ENCODE data around the gene RPGRIP1. TPM values are rescaled to one million over a fixed set of nuclear protein-coding genes. Genes with fewer than 3 reads are reported as not detected.

Gene RPGRIP1
- total and polyA plus RNA-seq, 9 donors = 0.15 to 0.42 (median 0.31) TPM; not detected in 5

DNA sequence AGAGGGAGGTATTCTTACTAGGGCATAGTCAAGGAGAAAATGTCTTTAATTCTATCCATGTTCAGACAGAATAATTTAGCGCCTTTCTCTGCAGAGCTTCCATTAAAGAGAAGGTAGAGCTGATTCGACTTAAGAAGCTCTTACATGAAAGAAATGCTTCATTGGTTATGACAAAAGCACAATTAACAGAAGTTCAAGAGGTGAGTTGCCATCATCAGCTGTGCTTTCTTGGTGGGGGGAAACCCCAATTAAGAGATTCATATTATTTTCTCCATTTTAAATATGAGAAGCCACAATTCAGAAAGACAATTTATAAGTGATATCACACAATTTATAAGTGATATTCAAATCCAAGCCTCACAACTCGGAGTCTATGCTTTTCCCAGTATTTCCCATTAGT lies 27.8 kb downstream of the RPGRIP1 start:
- Histone ChIP-seq H3K4me3 (no peak overlapping the region), H3K4me1 (ENCODE audit: insufficient read depth) (no peaks in the 10 kb centered on the region), H3K9me3 (no peaks in the 10 kb centered on the region), H3K27me3 (no peaks in the 10 kb centered on the region), H3K36me3 (no peaks in the 10 kb centered on the region), H3K27ac (no peak overlapping the region)
- WGBS, 3 donors = 79 to 84% (median 79%) methylated on average over 3 of the region's 3 CpGs
- TF ChIP-seq, protein P1, sequence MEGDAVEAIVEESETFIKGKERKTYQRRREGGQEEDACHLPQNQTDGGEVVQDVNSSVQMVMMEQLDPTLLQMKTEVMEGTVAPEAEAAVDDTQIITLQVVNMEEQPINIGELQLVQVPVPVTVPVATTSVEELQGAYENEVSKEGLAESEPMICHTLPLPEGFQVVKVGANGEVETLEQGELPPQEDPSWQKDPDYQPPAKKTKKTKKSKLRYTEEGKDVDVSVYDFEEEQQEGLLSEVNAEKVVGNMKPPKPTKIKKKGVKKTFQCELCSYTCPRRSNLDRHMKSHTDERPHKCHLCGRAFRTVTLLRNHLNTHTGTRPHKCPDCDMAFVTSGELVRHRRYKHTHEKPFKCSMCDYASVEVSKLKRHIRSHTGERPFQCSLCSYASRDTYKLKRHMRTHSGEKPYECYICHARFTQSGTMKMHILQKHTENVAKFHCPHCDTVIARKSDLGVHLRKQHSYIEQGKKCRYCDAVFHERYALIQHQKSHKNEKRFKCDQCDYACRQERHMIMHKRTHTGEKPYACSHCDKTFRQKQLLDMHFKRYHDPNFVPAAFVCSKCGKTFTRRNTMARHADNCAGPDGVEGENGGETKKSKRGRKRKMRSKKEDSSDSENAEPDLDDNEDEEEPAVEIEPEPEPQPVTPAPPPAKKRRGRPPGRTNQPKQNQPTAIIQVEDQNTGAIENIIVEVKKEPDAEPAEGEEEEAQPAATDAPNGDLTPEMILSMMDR (IDR thresholded peaks at IDR 0.05) = no peak
- TF ChIP-seq POLR2A (IDR thresholded peaks at IDR 0.05) (no peak), EP300 (IDR thresholded peaks at IDR 0.05) (no peak)
- intact Hi-C loops (cut with DNase I) = no loop called here
- DNase-seq = no peak

- Histone ChIP-seq H3K27me3 (no peaks in the 10 kb centered on the region), H3K36me3 (no peaks in the 10 kb centered on the region), H3K27ac (no peak overlapping the region), H3K9me3 (no peaks in the 10 kb centered on the region), H3K4me1 (ENCODE audit: insufficient read depth) (no peaks in the 10 kb centered on the region), H3K4me3 (peak overlapping the region; percentile 2)
- TF ChIP-seq EP300 (IDR thresholded peaks at IDR 0.05) (no peak), POLR2A (IDR thresholded peaks at IDR 0.05) (no peak)
- TF ChIP-seq, protein P1 (IDR thresholded peaks at IDR 0.05) = no peak
- no peak for DNase-seq
- intact Hi-C loops (cut with DNase I) = no loop called here
These were observed 28.2 kb downstream of the RPGRIP1 start for GRCh38 chr14:21308132-21308478.

DNA sequence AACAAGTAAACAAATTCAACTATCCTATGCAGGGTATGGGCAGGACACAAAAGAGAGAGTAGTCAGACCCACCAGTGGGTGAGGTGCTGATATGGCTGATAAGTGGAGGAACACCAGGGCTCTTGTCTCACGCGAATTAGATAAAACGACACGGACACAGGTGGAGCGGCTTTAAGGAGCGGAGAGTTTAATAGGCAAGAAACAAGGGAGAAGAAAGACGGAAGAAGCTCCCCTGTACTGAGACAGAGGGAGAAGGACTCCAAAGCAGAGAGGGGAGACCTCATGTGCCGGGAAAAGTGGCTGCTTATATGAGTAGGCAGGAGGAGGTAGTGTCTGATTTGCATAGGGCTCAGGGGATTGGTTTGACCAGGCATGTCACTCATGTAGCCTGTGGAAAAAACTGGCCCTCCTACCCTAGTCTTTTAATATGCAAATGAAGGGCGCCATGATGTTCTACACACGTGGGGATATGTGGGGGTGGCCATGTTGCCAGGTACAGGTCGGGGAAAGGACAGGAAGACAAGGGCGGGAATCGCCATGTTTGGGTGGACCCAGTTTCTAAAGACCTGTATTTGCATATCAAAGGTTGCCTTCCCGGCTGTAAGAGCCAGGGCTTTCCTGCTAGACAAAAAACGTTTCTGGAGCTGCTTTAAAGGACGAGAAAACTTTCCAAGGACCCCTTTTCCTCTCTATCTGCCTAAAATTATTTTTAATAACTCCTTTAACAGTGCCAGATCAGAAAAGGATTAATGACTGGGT lies 28.8 kb downstream of the RPGRIP1 start:
- no peaks in the 10 kb centered on the region for H3K36me3 ChIP-seq
- H3K27ac ChIP-seq = no peak overlapping the region
- no peaks in the 10 kb centered on the region for H3K4me1 ChIP-seq (ENCODE audit: insufficient read depth)
- TF ChIP-seq POLR2A (IDR thresholded peaks at IDR 0.05) = no peak
- no peak for TF ChIP-seq EP300 (IDR thresholded peaks at IDR 0.05)
- TF ChIP-seq, protein P1 (IDR thresholded peaks at IDR 0.05) = no peak
- intact Hi-C loops (cut with DNase I) = no loop called here
- no peaks in the 10 kb centered on the region for H3K9me3 ChIP-seq
- H3K4me3 ChIP-seq = peak overlapping the region; percentile 2
- DNase-seq = peak in 3 of 5 donors; percentile 16 to 41 (median 31)
- 3 to 6% (median 4%) methylated on average over 16 of the region's 16 CpGs for WGBS, 3 donors
- H3K27me3 ChIP-seq = no peaks in the 10 kb centered on the region

DNA sequence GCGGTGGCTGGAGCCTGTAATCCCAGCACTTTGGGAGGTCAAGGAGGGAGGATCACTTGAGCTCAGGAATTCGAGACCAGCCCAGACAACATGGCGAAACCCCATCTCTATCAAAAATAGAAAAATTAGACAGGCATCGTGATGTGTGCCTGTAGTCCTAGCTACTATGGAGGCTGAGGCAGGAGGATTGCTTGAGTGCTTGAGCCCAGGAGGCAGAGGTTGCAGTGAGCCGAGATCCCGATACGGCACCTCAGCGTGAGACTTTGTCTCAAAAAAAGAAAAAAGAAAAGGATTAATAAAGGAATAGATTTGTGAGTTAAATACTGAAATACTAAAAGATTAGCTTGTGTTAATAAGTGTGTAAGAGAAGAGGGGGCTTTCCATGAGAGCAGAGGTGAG lies 29.4 kb downstream of the RPGRIP1 start:
- Histone ChIP-seq H3K36me3 (no peaks in the 10 kb centered on the region), H3K27ac (no peak overlapping the region), H3K9me3 (no peaks in the 10 kb centered on the region), H3K4me1 (ENCODE audit: insufficient read depth) (no peaks in the 10 kb centered on the region), H3K4me3 (no peak overlapping the region), H3K27me3 (no peaks in the 10 kb centered on the region)
- no peak for DNase-seq
- no peak for TF ChIP-seq EP300 (IDR thresholded peaks at IDR 0.05)
- TF ChIP-seq, protein P1 (IDR thresholded peaks at IDR 0.05) = no peak
- no peak for TF ChIP-seq POLR2A (IDR thresholded peaks at IDR 0.05)
- 60 to 70% (median 69%) methylated on average over 8 of the region's 8 CpGs for WGBS, 3 donors
- intact Hi-C loops (cut with DNase I) = no loop called here

Data from ovary (tissue), 9 donors.